HepG2 (cell line): ENCODE measurements around the gene BCAS2. TPM values are rescaled to one million over a fixed set of nuclear protein-coding genes. Genes with fewer than 3 reads are reported as not detected.
A peak's percentile ranks its signal among the peaks of the same experiment; 100 is the strongest.

Source experiments
- ARNTL ChIP-seq: sonication (generic); formaldehyde crosslinking; IDR thresholded peaks from 2 replicates; pipeline ENCODE4 v1.4.0; 2020; ENCODE audit warnings: mild to moderate bottlenecking, missing genetic modification reagents
- TRIM24 ChIP-seq: sonication (generic); formaldehyde crosslinking; IDR thresholded peaks from 2 replicates; pipeline ENCODE4 v1.8.0; 2022; ENCODE audit warnings: mild to moderate bottlenecking, missing genetic modification reagents
- ZNF343 ChIP-seq: sonication (generic); formaldehyde crosslinking; IDR thresholded peaks from 2 replicates; pipeline ENCODE4 v1.4.0; 2020; ENCODE audit warnings: mild to moderate bottlenecking, missing genetic modification reagents
- polyA plus RNA-seq, 8 experiments: library from polyadenylated mRNA; depleted of rRNA in 3 of 8; stranded (reverse) in 7 of 8; unstranded in 1 of 8; fragments of >200 nt; fragmentation: Illumina TruSeq in 4 of 8; extraction: Trizol in 4 of 8; gene quantifications; 2 replicates each; pipeline versions ENCODE4 v1.2.1 to v1.2.3, GENCODE V29; 2011 to 2016; ENCODE audit warnings: low read depth in 4 of 8, missing spikeins in 1 of 8, mixed read lengths in 1 of 8; ENCODE audit not compliant: insufficient read depth in 1 of 8
- total RNA-seq, 5 experiments: library from RNA; depleted of rRNA; stranded (reverse); fragments of >200 nt; fragmentation: Illumina TruSeq; extraction: Trizol; gene quantifications; 2 replicates each; pipeline ENCODE4 v1.2.3, GENCODE V29; 2016; ENCODE audit warnings: low read depth in 1 of 5
- TF ChIP-seq, protein P1 (sequence below), 2 experiments: sonication (generic) in 1 of 2; formaldehyde crosslinking in 1 of 2; IDR thresholded peaks; 2 replicates each; pipeline versions ENCODE4 v1.6.1 to v1.9.0; 2014 to 2022; ENCODE audit warnings: antibody characterized with exemption in 1 of 2, borderline replicate concordance in 1 of 2, inconsistent platforms in 1 of 2, low read depth in 1 of 2, missing genetic modification reagents in 1 of 2
- TF ChIP-seq, protein P2 (sequence below): sonication (generic); formaldehyde crosslinking; IDR thresholded peaks from 2 replicates; pipeline ENCODE4 v1.5.0; 2020; ENCODE audit warnings: mild to moderate bottlenecking, missing genetic modification reagents
- TF ChIP-seq, protein P3 (sequence below): sonication (generic); formaldehyde crosslinking; IDR thresholded peaks from 2 replicates; pipeline ENCODE4 v1.4.0; 2020; ENCODE audit warnings: missing genetic modification reagents, borderline replicate concordance
- TF ChIP-seq, protein P4 (sequence below): sonication (generic); formaldehyde crosslinking; IDR thresholded peaks from 2 replicates; pipeline ENCODE4 v1.4.0; 2020; ENCODE audit warnings: low read depth, missing genetic modification reagents
- TF ChIP-seq, protein P5 (sequence below): sonication (generic); formaldehyde crosslinking; IDR thresholded peaks from 2 replicates; pipeline ENCODE4 v1.8.0; 2022; ENCODE audit warnings: low read depth, missing genetic modification reagents

The BCAS2 gene
- total and polyA plus RNA-seq, 2 of the 13 experiments (the other 11 are each of a cell fraction or from before 2014, with no cell fraction given), result 18.0 to 47.4 TPM

DNA sequence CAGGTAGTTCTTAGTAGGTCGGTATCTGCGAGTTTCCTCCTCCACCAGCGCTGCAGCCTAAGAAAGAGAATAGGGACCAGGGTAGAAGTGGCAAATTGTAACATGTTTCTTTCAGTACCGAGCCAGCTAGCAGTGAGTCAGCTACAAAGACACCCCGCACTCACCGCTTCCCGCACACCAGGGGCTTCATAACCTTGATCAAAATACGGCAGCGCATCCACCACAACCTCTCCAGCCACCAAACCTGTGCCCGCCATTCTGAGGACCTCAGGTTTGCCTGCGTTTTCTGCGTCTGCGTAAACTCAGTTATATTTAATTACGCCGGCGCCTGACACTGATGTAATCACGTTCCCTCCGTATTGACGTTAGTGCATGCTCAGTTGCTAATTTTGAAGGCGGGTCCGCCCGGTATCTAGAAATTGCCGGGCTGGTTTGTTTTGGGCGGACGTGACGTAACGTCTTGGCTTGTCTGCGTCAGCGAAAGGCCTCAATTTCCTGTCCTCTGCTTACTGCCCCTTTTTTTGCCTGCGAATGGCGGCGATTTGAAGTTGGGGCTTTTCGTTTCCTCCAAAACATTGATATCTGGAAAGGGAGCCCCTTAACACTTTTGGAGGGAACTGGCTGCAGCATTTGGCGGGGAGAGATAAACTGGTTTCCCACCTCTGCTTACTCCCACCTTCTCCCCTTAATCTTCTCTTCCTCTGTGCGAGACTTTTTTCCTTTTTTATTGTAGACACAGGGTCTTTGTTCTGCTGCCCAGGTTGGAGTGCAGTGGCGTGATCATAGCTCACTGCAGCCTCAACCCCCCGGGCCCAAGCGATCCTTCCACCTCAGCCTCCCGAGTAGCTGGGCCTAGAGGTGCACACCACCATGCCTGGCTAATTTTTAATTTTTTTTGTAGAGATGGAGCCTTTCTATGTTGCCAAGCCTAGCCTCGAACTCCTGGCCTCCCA lies at the start of gene BCAS2 (continued):
- TF ChIP-seq, protein P1, sequence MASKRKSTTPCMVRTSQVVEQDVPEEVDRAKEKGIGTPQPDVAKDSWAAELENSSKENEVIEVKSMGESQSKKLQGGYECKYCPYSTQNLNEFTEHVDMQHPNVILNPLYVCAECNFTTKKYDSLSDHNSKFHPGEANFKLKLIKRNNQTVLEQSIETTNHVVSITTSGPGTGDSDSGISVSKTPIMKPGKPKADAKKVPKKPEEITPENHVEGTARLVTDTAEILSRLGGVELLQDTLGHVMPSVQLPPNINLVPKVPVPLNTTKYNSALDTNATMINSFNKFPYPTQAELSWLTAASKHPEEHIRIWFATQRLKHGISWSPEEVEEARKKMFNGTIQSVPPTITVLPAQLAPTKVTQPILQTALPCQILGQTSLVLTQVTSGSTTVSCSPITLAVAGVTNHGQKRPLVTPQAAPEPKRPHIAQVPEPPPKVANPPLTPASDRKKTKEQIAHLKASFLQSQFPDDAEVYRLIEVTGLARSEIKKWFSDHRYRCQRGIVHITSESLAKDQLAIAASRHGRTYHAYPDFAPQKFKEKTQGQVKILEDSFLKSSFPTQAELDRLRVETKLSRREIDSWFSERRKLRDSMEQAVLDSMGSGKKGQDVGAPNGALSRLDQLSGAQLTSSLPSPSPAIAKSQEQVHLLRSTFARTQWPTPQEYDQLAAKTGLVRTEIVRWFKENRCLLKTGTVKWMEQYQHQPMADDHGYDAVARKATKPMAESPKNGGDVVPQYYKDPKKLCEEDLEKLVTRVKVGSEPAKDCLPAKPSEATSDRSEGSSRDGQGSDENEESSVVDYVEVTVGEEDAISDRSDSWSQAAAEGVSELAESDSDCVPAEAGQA (IDR thresholded peaks at IDR 0.05; ENCODE audit: low read depth), result peak; percentile 94
- TF ChIP-seq, protein P1 (CRISPR knock-in tag; IDR thresholded peaks at IDR 0.05; ENCODE audit: borderline replicate concordance), result 0 out of 2 replicates have a peak, but pooled peaks have one; percentile 17
- TF ChIP-seq, protein P2, sequence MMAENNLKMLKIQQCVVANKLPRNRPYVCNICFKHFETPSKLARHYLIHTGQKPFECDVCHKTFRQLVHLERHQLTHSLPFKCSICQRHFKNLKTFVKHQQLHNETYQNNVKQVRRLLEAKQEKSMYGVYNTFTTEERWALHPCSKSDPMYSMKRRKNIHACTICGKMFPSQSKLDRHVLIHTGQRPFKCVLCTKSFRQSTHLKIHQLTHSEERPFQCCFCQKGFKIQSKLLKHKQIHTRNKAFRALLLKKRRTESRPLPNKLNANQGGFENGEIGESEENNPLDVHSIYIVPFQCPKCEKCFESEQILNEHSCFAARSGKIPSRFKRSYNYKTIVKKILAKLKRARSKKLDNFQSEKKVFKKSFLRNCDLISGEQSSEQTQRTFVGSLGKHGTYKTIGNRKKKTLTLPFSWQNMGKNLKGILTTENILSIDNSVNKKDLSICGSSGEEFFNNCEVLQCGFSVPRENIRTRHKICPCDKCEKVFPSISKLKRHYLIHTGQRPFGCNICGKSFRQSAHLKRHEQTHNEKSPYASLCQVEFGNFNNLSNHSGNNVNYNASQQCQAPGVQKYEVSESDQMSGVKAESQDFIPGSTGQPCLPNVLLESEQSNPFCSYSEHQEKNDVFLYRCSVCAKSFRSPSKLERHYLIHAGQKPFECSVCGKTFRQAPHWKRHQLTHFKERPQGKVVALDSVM (CRISPR knock-in tag), result no peak
- no peak for TF ChIP-seq ZNF343 (CRISPR knock-in tag)
- TF ChIP-seq ARNTL, result no peak
- TF ChIP-seq, protein P3, sequence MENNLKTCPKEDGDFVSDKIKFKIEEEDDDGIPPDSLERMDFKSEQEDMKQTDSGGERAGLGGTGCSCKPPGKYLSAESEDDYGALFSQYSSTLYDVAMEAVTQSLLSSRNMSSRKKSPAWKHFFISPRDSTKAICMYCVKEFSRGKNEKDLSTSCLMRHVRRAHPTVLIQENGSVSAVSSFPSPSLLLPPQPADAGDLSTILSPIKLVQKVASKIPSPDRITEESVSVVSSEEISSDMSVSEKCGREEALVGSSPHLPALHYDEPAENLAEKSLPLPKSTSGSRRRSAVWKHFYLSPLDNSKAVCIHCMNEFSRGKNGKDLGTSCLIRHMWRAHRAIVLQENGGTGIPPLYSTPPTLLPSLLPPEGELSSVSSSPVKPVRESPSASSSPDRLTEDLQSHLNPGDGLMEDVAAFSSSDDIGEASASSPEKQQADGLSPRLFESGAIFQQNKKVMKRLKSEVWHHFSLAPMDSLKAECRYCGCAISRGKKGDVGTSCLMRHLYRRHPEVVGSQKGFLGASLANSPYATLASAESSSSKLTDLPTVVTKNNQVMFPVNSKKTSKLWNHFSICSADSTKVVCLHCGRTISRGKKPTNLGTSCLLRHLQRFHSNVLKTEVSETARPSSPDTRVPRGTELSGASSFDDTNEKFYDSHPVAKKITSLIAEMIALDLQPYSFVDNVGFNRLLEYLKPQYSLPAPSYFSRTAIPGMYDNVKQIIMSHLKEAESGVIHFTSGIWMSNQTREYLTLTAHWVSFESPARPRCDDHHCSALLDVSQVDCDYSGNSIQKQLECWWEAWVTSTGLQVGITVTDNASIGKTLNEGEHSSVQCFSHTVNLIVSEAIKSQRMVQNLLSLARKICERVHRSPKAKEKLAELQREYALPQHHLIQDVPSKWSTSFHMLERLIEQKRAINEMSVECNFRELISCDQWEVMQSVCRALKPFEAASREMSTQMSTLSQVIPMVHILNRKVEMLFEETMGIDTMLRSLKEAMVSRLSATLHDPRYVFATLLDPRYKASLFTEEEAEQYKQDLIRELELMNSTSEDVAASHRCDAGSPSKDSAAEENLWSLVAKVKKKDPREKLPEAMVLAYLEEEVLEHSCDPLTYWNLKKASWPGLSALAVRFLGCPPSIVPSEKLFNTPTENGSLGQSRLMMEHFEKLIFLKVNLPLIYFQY (CRISPR knock-in tag), result no peak
- TF ChIP-seq, protein P4, sequence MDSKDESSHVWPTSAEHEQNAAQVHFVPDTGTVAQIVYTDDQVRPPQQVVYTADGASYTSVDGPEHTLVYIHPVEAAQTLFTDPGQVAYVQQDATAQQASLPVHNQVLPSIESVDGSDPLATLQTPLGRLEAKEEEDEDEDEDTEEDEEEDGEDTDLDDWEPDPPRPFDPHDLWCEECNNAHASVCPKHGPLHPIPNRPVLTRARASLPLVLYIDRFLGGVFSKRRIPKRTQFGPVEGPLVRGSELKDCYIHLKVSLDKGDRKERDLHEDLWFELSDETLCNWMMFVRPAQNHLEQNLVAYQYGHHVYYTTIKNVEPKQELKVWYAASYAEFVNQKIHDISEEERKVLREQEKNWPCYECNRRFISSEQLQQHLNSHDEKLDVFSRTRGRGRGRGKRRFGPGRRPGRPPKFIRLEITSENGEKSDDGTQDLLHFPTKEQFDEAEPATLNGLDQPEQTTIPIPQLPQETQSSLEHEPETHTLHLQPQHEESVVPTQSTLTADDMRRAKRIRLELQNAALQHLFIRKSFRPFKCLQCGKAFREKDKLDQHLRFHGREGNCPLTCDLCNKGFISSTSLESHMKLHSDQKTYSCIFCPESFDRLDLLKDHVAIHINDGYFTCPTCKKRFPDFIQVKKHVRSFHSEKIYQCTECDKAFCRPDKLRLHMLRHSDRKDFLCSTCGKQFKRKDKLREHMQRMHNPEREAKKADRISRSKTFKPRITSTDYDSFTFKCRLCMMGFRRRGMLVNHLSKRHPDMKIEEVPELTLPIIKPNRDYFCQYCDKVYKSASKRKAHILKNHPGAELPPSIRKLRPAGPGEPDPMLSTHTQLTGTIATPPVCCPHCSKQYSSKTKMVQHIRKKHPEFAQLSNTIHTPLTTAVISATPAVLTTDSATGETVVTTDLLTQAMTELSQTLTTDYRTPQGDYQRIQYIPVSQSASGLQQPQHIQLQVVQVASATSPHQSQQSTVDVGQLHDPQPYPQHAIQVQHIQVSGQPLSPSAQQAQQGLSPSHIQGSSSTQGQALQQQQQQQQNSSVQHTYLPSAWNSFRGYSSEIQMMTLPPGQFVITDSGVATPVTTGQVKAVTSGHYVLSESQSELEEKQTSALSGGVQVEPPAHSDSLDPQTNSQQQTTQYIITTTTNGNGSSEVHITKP (CRISPR knock-in tag), result no peak
- TF ChIP-seq, protein P5, sequence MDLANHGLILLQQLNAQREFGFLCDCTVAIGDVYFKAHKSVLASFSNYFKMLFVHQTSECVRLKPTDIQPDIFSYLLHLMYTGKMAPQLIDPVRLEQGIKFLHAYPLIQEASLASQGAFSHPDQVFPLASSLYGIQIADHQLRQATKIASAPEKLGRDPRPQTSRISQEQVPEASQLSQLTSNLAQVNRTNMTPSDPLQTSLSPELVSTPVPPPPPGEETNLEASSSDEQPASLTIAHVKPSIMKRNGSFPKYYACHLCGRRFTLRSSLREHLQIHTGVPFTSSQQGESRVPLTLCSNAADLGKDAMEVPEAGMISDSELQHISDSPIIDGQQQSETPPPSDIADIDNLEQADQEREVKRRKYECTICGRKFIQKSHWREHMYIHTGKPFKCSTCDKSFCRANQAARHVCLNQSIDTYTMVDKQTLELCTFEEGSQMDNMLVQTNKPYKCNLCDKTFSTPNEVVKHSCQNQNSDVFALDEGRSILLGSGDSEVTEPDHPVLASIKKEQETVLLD, result no peak
- TF ChIP-seq TRIM24 (CRISPR knock-in tag), result no peak
